ENCODE measurements around the gene NPIPA8.
"Not testable (repeated sequence)": the region's sequence is repeated elsewhere in the genome, so short reads cannot be mapped to it uniquely, and the experiment has no call there.

The NPIPA8 gene

GRCh38 chr16:18336636-18337035 is at the start of gene NPIPA8:
TSS of gene NPIPA8 (minus strand) at chr16:18336736. CDS start at chr16:18332662, 4,074 bp downstream.
- not testable (repeated sequence) for H3K4me3 ChIP-seq; H3K9me3 ChIP-seq (ENCODE audit: low read depth, low read length); H3K9ac ChIP-seq (ENCODE audit: insufficient read length); H3K27ac ChIP-seq; DNase-seq (ENCODE audit: low read depth, low spot score); H3K36me3 ChIP-seq (ENCODE audit: insufficient read depth, low read length)

- not testable (repeated sequence) for H3K4me3 ChIP-seq; H3K9me3 ChIP-seq (ENCODE audit: low read depth, low read length); H3K27ac ChIP-seq; DNase-seq (ENCODE audit: low read depth, low spot score); H3K36me3 ChIP-seq (ENCODE audit: insufficient read depth, low read length); H3K9ac ChIP-seq (ENCODE audit: insufficient read length)
Measured at GRCh38 chr16:18385285-18385684, 48.7 kb upstream of the NPIPA8 start.

- not testable (repeated sequence) for H3K27ac ChIP-seq; H3K36me3 ChIP-seq (ENCODE audit: insufficient read depth, low read length); DNase-seq (ENCODE audit: low read depth, low spot score); H3K9ac ChIP-seq (ENCODE audit: insufficient read length); H3K9me3 ChIP-seq (ENCODE audit: low read depth, low read length); H3K4me3 ChIP-seq
Measured at GRCh38 chr16:18384869-18385268, 48.3 kb upstream of the NPIPA8 start.

- not testable (repeated sequence) for H3K4me3 ChIP-seq
Measured at GRCh38 chr16:18384098-18384636, 47.6 kb upstream of the NPIPA8 start.

GRCh38 chr16:18382696-18383095 is 46.2 kb upstream of the NPIPA8 start:
- not testable (repeated sequence) for H3K4me3 ChIP-seq; DNase-seq (ENCODE audit: low read depth, low spot score); H3K9ac ChIP-seq (ENCODE audit: insufficient read length); H3K36me3 ChIP-seq (ENCODE audit: insufficient read depth, low read length); H3K9me3 ChIP-seq (ENCODE audit: low read depth, low read length); H3K27ac ChIP-seq

More at GRCh38 chr16:18384098-18384636, 47.6 kb upstream of the NPIPA8 start:
- H3K36me3 ChIP-seq (ENCODE audit: insufficient read depth, low read length); H3K27ac ChIP-seq; DNase-seq (ENCODE audit: low read depth, low spot score); H3K9ac ChIP-seq (ENCODE audit: insufficient read length); H3K9me3 ChIP-seq (ENCODE audit: low read depth, low read length): not testable (repeated sequence)

- not testable (repeated sequence) for H3K27ac ChIP-seq; H3K36me3 ChIP-seq (ENCODE audit: insufficient read depth, low read length); H3K9ac ChIP-seq (ENCODE audit: insufficient read length); H3K4me3 ChIP-seq; H3K9me3 ChIP-seq (ENCODE audit: low read depth, low read length); DNase-seq (ENCODE audit: low read depth, low spot score)
Measured at GRCh38 chr16:18347742-18348141, 11.2 kb upstream of the NPIPA8 start.

GRCh38 chr16:18346993-18347392 is 10.5 kb upstream of the NPIPA8 start:
- H3K4me3 ChIP-seq; H3K27ac ChIP-seq; H3K36me3 ChIP-seq (ENCODE audit: insufficient read depth, low read length); H3K9me3 ChIP-seq (ENCODE audit: low read depth, low read length); DNase-seq (ENCODE audit: low read depth, low spot score); H3K9ac ChIP-seq (ENCODE audit: insufficient read length): not testable (repeated sequence)

GRCh38 chr16:18344634-18345033 is 8.1 kb upstream of the NPIPA8 start:
- H3K36me3 ChIP-seq (ENCODE audit: insufficient read depth, low read length), result not testable (repeated sequence)

GRCh38 chr16:18341986-18342385 is 5.5 kb upstream of the NPIPA8 start:
- H3K36me3 ChIP-seq (ENCODE audit: insufficient read depth, low read length); DNase-seq (ENCODE audit: low read depth, low spot score); H3K27ac ChIP-seq; H3K4me3 ChIP-seq; H3K9me3 ChIP-seq (ENCODE audit: low read depth, low read length); H3K9ac ChIP-seq (ENCODE audit: insufficient read length): not testable (repeated sequence)

More at GRCh38 chr16:18344634-18345033, 8.1 kb upstream of the NPIPA8 start:
- not testable (repeated sequence) for H3K27ac ChIP-seq; DNase-seq (ENCODE audit: low read depth, low spot score); H3K9ac ChIP-seq (ENCODE audit: insufficient read length); H3K4me3 ChIP-seq; H3K9me3 ChIP-seq (ENCODE audit: low read depth, low read length)

- not testable (repeated sequence) for H3K27ac ChIP-seq; H3K4me3 ChIP-seq; DNase-seq (ENCODE audit: low read depth, low spot score); H3K9ac ChIP-seq (ENCODE audit: insufficient read length); H3K36me3 ChIP-seq (ENCODE audit: insufficient read depth, low read length); H3K9me3 ChIP-seq (ENCODE audit: low read depth, low read length)
Measured at GRCh38 chr16:18341417-18341960, 5.0 kb upstream of the NPIPA8 start.

- H3K36me3 ChIP-seq (ENCODE audit: insufficient read depth, low read length); H3K27ac ChIP-seq; DNase-seq (ENCODE audit: low read depth, low spot score); H3K9ac ChIP-seq (ENCODE audit: insufficient read length); H3K9me3 ChIP-seq (ENCODE audit: low read depth, low read length); H3K4me3 ChIP-seq: not testable (repeated sequence)
Measured at GRCh38 chr16:18339210-18339609, 2.7 kb upstream of the NPIPA8 start.

GRCh38 chr16:18311811-18312210 is 24.7 kb downstream of the NPIPA8 start:
- H3K27ac ChIP-seq; H3K9ac ChIP-seq (ENCODE audit: insufficient read length); DNase-seq (ENCODE audit: low read depth, low spot score); H3K9me3 ChIP-seq (ENCODE audit: low read depth, low read length); H3K36me3 ChIP-seq (ENCODE audit: insufficient read depth, low read length); H3K4me3 ChIP-seq: not testable (repeated sequence)

GRCh38 chr16:18309159-18309558 is 27.4 kb downstream of the NPIPA8 start:
- not testable (repeated sequence) for DNase-seq (ENCODE audit: low read depth, low spot score); H3K4me3 ChIP-seq; H3K9ac ChIP-seq (ENCODE audit: insufficient read length); H3K9me3 ChIP-seq (ENCODE audit: low read depth, low read length); H3K27ac ChIP-seq; H3K36me3 ChIP-seq (ENCODE audit: insufficient read depth, low read length)

- not testable (repeated sequence) for DNase-seq (ENCODE audit: low read depth, low spot score); H3K27ac ChIP-seq; H3K4me3 ChIP-seq; H3K9me3 ChIP-seq (ENCODE audit: low read depth, low read length); H3K9ac ChIP-seq (ENCODE audit: insufficient read length); H3K36me3 ChIP-seq (ENCODE audit: insufficient read depth, low read length)
Measured at GRCh38 chr16:18307241-18307640, 29.3 kb downstream of the NPIPA8 start.

GRCh38 chr16:18306066-18306465 is 30.5 kb downstream of the NPIPA8 start:
- not testable (repeated sequence) for H3K9me3 ChIP-seq (ENCODE audit: low read depth, low read length); H3K36me3 ChIP-seq (ENCODE audit: insufficient read depth, low read length); H3K9ac ChIP-seq (ENCODE audit: insufficient read length); DNase-seq (ENCODE audit: low read depth, low spot score); H3K4me3 ChIP-seq; H3K27ac ChIP-seq
